Nucleus accumbens (tissue), 56 donors: ENCODE measurements around the gene NCF2.
A peak's percentile ranks its signal among the peaks of the same experiment; 100 is the strongest.
"Not testable (repeated sequence)": the region's sequence is repeated elsewhere in the genome, so short reads cannot be mapped to it uniquely, and the experiment has no call there.

Source experiments
- DNase-seq, 56 donors: peaks; one replicate each; lab custom pipeline; 2025; lab: John Stamatoyannopoulos, UW

The NCF2 gene

GRCh38 chr1:183590244-183591191 lies at the start of gene NCF2:
NCF2 (minus strand) TSS chr1:183590459; CDS start chr1:183590329, 130 bp downstream.
- DNase-seq: peak in 4 of 56 donors; percentile 13 to 26 (median 25)

DNA sequence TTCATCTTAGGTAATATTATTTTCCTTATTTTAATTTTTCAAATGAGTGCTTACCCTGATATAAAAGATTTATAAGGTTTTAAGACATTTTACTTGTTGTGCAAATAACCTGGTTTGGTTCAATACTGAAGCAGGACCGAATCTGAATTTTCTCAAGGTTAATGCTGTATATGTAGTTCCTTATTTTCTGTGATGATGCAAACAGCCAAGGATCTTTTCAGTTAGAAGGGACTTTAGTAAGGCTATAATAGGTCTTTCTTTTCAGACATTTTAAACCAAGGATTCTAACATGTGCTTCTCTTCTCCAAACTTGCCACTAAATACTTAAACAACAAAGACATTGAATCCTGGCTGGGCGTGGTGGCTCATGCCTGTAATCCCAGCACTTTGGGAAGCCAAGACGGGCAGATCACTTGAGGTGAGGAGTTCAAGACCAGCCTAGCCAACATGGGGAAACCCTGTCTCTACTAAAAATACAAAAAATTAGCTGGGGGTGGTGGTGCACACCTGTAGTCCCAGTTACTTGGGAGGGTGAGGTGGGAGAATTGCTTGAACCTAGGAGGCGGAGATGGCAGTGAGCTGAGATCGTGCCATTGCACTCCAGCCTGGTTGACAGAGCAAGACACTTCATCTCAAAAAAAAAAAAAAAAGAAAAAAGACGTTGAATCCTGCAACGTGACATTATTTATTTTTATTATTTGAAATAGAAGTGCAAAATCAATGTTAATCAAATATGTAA lies 48.6 kb upstream of the NCF2 start:
- no peak for DNase-seq

GRCh38 chr1:183636783-183637182 lies 46.5 kb upstream of the NCF2 start:
- no peak for DNase-seq

GRCh38 chr1:183636334-183636682 lies 46.0 kb upstream of the NCF2 start:
- peak in 2 of 56 donors; percentile 55 to 69 for DNase-seq

DNA sequence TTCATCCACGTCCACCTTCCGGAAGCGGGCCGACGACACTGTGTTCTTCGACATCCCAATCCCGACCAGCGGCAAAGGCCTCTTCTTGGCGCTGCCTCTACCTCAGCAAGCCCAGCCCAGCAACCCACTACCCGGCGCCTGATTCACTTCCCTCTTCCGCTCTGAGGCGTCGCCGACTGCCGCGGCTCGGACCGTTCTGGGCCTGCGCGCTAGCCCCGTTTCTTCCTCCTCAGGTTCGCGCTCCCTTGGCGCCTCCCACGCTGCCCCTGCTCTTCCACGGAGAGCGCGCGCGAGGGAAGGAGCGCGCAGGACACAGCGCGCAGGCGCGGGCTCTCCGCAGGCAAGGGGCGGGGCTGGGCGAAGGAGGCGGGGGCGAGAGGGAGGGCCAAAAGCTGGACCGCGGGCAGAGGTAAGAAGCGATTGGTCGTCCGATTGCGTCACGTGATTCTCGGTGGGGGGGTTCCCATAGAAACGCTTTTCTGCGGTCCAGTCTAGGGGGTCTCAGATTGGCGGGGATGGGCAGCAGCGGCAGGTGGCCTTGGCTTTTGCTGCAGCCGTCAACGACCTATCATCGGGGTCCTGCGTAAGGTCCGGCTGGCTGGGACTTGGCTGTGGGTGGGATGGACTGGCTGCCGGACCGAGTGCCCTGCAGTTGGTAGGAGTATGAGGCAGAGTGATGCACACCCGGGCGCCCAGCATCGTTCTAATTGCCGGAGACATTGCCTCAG lies 45.5 kb upstream of the NCF2 start, which contains the start of gene ARPC5:
TSS of gene ARPC5 (minus strand) at position 178 of the 728 bp plus-strand sequence. CDS start at position 54, 124 bp downstream.
- peak; percentile 83 to 100 (median 96) for DNase-seq

DNA sequence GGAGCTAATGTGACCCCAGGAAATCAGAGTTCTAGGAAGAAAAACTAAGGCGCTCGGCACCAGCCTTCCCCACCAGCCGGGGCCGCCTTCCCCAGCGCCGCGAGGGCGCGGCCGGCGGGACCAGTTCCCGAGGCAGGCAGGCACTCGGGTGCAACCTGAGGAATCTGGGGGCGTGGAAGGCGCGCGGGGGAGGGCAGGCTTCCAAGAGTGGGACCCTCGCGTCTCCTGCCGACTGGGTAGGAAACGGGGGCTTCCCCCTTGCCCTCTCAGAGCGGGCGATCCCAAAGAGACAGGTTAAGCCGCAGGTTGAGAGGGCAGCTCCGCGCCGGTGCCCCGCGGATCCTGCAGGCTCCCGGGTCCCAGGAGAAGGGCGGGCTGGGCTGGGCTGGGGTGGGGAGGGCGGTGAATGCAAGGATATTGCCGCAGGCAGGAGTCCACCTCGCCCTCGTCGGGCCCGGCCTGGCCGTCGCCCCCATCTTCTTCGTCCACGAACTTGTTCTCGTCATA lies 44.9 kb upstream of the NCF2 start:
- DNase-seq: peak in 21 of 56 donors; percentile 22 to 70 (median 57)

GRCh38 chr1:183634429-183635065 lies 44.3 kb upstream of the NCF2 start:
- no peak for DNase-seq

- peak in 5 of 56 donors; percentile 9 to 36 (median 16) for DNase-seq
These were observed 43.6 kb upstream of the NCF2 start for GRCh38 chr1:183633676-183634343.

DNA sequence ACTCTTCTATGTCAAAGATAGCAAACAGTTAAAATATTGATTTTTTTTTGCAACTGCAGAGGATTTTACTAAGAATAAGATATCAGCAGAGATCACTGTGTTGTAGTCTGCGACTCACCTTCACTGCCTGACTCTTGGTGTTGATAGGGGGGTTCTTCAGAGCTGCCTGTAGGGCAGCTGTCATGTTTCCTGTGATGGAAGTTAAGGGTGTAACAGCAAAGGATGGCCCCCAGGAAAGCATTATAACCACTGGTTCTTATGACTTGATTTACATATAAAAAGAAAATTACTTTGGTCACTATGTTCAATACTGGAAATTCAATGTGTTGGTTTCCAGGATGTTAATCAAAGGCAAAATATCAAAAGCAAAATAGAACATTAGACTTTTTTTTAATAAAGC lies 42.7 kb upstream of the NCF2 start:
- DNase-seq: no peak

- no peak for DNase-seq
These were observed 41.9 kb upstream of the NCF2 start for GRCh38 chr1:183632114-183632513.

- DNase-seq: peak in 9 of 56 donors; percentile 2 to 33 (median 11)
These were observed 40.5 kb upstream of the NCF2 start for GRCh38 chr1:183630748-183631147.

DNA sequence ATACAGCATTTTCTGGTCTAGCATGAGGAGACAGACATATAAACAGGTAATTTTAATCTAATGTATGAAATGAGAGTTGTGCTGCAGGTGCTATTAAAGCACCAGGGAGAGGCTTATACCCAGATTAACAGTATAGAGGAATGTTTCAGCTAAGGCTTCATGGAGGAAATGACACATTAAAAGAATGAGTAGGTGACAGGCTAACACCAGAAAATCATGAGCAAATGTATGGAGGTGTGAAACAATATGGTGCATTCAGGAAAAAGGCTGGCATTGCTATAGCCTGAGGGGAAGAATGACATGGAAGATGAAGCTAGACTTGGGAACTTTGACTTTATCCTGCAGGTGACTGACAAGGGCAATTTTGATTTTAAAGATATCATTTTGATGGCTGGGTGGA lies 38.3 kb upstream of the NCF2 start:
- no peak for DNase-seq

DNA sequence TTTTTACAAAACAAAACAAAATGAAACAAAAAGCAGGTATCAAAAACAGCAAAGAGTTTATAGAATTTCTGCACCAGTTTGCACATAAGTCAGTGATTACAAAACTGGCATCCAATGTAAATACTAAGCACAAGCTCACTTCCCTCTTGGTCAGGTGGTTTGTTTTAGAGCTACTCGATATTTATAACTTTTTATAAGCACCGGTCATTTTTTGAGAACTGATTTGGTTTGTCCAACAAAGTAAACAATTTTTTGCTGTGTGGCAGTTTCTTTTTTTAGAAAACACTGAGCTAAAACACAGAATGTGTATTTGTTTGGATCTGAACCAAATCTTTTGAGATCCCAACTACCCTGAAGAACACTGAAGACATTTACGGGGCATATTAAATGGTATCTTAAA lies 36.0 kb upstream of the NCF2 start:
- DNase-seq: not testable (repeated sequence)

GRCh38 chr1:183622884-183623785 lies 32.9 kb upstream of the NCF2 start:
- peak in 41 of 56 donors; percentile 6 to 74 (median 33) for DNase-seq

- no peak for DNase-seq
These were observed 31.8 kb upstream of the NCF2 start for GRCh38 chr1:183622013-183622412.

GRCh38 chr1:183620311-183620710 lies 30.1 kb upstream of the NCF2 start:
- no peak for DNase-seq

GRCh38 chr1:183619781-183620180 lies 29.5 kb upstream of the NCF2 start:
- DNase-seq: no peak

DNA sequence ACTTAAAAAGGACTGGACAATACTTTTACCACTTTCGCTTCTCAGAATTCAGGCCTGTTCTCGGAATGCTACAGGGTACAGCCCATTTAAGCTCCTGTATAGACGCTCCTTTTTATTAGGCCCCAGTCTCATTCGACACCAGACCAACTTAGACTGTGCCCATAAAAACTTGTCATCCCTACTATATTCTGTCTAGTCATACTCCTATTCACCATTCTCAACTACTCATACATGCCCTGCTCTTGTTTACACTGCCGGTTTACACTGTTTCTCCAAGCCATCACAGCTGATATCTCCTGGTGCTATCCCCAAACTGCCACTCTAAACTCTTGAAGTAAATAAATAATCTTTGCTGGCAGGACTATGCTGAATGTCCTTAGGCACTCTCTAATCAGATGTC lies 27.9 kb upstream of the NCF2 start:
- not testable (repeated sequence) for DNase-seq
